Activated T-helper 1 cell treated with anti-CD3 and anti-CD28 coated beads, Interleukin-2, amount 50 U/mL, for 16 hours (primary cell): Measurements from ENCODE around the gene TBX5.
"Not testable (repeated sequence)": the region's sequence is repeated elsewhere in the genome, so short reads cannot be mapped to it uniquely, and the experiment has no call there.

ENCODE experiments used
- DNase-seq, 2 donors: peaks; one replicate each; pipeline ENCODE4 v3.0.0-alpha.2; 2020; ENCODE audit warnings: low read depth in 1 of 2, low spot score in 1 of 2

The TBX5 gene

GRCh38 chr12:114391088-114391487, 14.9 kb downstream of the TBX5 start:
- DNase-seq = no peak

GRCh38 chr12:114384739-114385138, 21.2 kb downstream of the TBX5 start:
- no peak for DNase-seq

GRCh38 chr12:114381177-114381576, 24.8 kb downstream of the TBX5 start:
- DNase-seq = no peak

- DNase-seq = no peak
These were observed 34.2 kb downstream of the TBX5 start for GRCh38 chr12:114371733-114372132.

- no peak for DNase-seq
These were observed 34.7 kb downstream of the TBX5 start for GRCh38 chr12:114371250-114371649.

GRCh38 chr12:114368685-114369452, 37.1 kb downstream of the TBX5 start:
- no peak for DNase-seq

- DNase-seq = no peak
These were observed 44.0 kb downstream of the TBX5 start for GRCh38 chr12:114361992-114362391.

GRCh38 chr12:114361545-114361944, 44.4 kb downstream of the TBX5 start:
- no peak for DNase-seq

- DNase-seq = no peak
These were observed 45.5 kb downstream of the TBX5 start for GRCh38 chr12:114360485-114360884.

- DNase-seq = no peak
These were observed 50.4 kb downstream of the TBX5 start for GRCh38 chr12:114355389-114356088.

GRCh38 chr12:114349239-114349638, 56.7 kb downstream of the TBX5 start:
- not testable (repeated sequence) for DNase-seq

GRCh38 chr12:114347861-114348260, 58.1 kb downstream of the TBX5 start:
- no peak for DNase-seq

GRCh38 chr12:114344831-114345230, 61.1 kb downstream of the TBX5 start:
- DNase-seq = no peak

- no peak for DNase-seq
These were observed 61.7 kb downstream of the TBX5 start for GRCh38 chr12:114344303-114344663.

- no peak for DNase-seq
These were observed 62.2 kb downstream of the TBX5 start for GRCh38 chr12:114343585-114344302.

- no peak for DNase-seq
These were observed 63.3 kb downstream of the TBX5 start for GRCh38 chr12:114342656-114343055.

GRCh38 chr12:114341635-114342034, 64.3 kb downstream of the TBX5 start:
- DNase-seq = no peak

GRCh38 chr12:114340231-114340630, 65.7 kb downstream of the TBX5 start:
- DNase-seq = no peak

GRCh38 chr12:114339626-114340025, 66.3 kb downstream of the TBX5 start:
- DNase-seq = no peak

GRCh38 chr12:114335607-114336006, 70.3 kb downstream of the TBX5 start:
- no peak for DNase-seq

- no peak for DNase-seq
These were observed 71.5 kb downstream of the TBX5 start for GRCh38 chr12:114334395-114334794.

- DNase-seq = no peak
These were observed 77.7 kb downstream of the TBX5 start for GRCh38 chr12:114328292-114328691.
